ENCODE results near the gene CABP7. TPM values are rescaled to one million over a fixed set of nuclear protein-coding genes. Genes with fewer than 3 reads are reported as not detected.

The CABP7 gene
- polyA plus RNA-seq: 1 to 10 TPM in 2 of 4 donors, under 1 TPM in 2; 0.27 to 4.2 (median 1.4) TPM
- long read RNA-seq, donor 1, partial matches to known transcripts: 19 of 45 reads
- long read RNA-seq, donor 1, other reads (novel, unspliced or antisense): 24 of 45 reads
- long read RNA-seq, donor 2: 0 reads
- long read RNA-seq, donor 3: 0 reads
- long read RNA-seq, donor 4: 0 reads
- long read RNA-seq, donor 5: 0 reads
- long read RNA-seq, donor 6: 0 reads
- long read RNA-seq, donor 7: 0 reads
- long read RNA-seq, donor 8: 0 reads
- long read RNA-seq, donor 9: 0 reads
- long read RNA-seq, donor 10, partial matches to known transcripts: 0 of 1 reads
- long read RNA-seq, donor 10, other reads (novel, unspliced or antisense): 0 of 1 reads

DNA sequence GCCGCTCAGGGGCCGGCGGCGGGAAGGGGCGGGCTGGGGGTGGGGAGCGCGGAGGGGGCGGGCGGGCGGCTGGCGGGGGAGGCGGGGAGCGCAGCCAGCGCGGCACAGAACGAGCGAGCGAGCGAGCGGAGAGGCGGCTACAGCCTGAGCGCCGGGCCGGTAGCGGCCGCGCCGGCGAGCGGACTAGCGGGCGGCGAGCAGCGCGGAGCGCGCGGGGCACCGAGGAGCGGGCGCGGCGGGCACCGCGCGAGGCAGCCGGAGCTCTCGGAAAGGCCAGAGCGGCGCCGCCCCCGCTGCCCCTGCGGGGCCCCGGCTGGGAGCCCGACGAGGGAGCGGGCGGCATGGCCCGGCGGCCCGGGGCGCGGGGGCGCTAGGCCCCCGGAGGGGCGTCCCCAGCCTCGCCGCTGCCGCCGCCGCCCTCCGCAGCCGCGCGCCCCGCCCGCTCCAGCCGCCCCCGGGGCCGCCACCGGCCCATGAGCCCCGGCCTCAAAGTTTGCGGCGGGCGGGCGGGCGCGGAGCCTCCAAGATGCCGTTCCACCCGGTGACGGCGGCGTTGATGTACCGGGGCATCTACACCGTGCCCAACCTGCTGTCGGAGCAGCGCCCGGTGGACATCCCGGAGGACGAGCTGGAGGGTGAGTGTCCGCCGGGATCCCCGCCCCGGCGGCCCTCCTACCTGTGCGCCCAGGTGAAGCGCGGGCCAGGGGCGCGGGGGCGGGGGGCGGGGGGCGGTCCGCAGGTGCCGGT is at the start of gene CABP7:
Gene CABP7, plus strand, starts transcription at position 105 of the 747 bp plus-strand sequence. Its CDS starts 422 bp downstream, at position 527.
- Histone ChIP-seq H3K9me3 (ENCODE audit: control insufficient read depth in 2 of 2, insufficient read depth in 1 of 2, low read depth in 1 of 2, low read length in 1 of 2) (no peaks in the 10 kb centered on the region), H3K27ac (ENCODE audit: low read depth in 1 of 3, low read length in 2 of 3) (no peak within 1 kb of the TSS), H3K27me3 (ENCODE audit: control insufficient read depth in 3 of 3, insufficient read depth in 3 of 3, low read length in 3 of 3) (peaks cover 0 to 73% (median 21%) of the 10 kb centered on the region in 3 donors), H3K4me1 (ENCODE audit: control insufficient read depth in 3 of 3, insufficient read depth in 2 of 3, low read depth in 1 of 3, low read length in 2 of 3) (no peaks in the 10 kb centered on the region), H3K4me3 (ENCODE audit: low read depth in 1 of 3, low read length in 3 of 3) (peak within 1 kb of the TSS in 2 of 3 donors; percentile 13 to 15), H3K36me3 (ENCODE audit: control insufficient read depth in 3 of 3, insufficient read depth in 2 of 3, low read depth in 1 of 3, low read length in 3 of 3) (no peaks in the 10 kb centered on the region)
- DNase-seq (no peak), FAIRE-seq (no peak)
- WGBS, 3 donors: 1% methylated on average over 39 to 115 of the region's 115 CpGs

DNA sequence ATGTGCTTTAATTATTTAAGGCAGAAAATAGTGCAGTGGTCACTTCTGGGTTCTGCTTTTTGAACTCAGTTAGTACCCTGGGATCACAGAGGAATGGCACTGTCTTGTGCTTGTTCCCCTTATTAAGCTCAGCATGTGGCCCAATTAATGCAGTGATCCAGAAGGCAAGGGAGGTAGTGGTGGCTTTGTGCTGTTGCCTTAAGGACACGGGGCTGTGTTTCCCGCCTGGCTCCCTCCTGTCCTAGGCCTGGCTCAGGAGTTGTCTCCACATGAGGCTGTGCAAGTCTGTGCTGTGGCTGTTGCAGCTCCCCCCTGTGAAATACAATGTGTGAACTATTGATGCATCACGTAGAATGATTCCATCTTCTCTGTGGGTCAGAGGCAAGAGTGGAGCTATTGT is 49.2 kb upstream of the CABP7 start:
- no peak overlapping the region for H3K27ac ChIP-seq (ENCODE audit: low read depth in 1 of 3, low read length in 2 of 3)
- H3K36me3 ChIP-seq (ENCODE audit: control insufficient read depth in 3 of 3, insufficient read depth in 2 of 3, low read depth in 1 of 3, low read length in 3 of 3): peaks cover 24 to 76% (median 34%) of the 10 kb centered on the region in 3 donors
- H3K4me3 ChIP-seq (ENCODE audit: low read depth in 1 of 3, low read length in 3 of 3): no peak overlapping the region
- no peaks in the 10 kb centered on the region for H3K27me3 ChIP-seq (ENCODE audit: control insufficient read depth in 3 of 3, insufficient read depth in 3 of 3, low read length in 3 of 3)
- H3K9me3 ChIP-seq (ENCODE audit: control insufficient read depth in 2 of 2, insufficient read depth in 1 of 2, low read depth in 1 of 2, low read length in 1 of 2): no peaks in the 10 kb centered on the region
- 90 to 92% (median 92%) methylated on average over 3 of the region's 3 CpGs for WGBS, 3 donors
- FAIRE-seq (no peak), DNase-seq (no peak)
- no peaks in the 10 kb centered on the region for H3K4me1 ChIP-seq (ENCODE audit: control insufficient read depth in 3 of 3, insufficient read depth in 2 of 3, low read depth in 1 of 3, low read length in 2 of 3)

DNA sequence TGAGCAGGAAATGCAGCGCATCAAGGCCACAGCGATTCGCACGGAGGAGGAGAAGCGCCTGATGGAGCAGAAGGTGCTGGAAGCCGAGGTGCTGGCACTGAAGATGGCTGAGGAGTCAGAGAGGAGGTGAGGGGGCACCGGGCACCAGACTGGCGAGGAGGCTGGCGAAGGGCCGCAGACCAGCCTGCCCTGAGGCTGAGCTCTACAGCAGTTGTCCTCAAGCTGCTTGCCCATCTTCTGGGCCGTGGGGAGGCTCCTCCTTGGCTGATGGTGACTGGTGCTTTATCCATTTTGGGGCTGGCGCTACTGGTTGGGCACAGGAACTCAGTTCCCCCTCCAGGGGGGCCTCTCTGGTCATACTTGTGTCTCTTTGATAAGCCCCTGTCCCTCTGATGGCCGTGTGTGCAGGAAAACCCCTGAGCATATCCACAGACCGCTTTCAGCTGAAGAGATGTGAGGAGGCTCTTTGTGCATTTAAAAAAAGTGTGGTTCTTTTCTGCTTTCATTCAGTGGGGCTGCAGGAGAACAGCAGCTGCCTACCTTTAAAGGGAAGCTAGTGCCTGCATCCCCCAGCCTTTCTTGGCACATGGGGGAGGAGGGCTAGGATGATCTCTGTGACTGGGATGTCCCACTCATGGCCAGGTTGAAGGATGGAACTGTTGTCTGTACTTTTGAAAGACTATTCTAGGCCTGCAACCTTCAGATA is 46.3 kb upstream of the CABP7 start:
- H3K4me1 ChIP-seq (ENCODE audit: control insufficient read depth in 3 of 3, insufficient read depth in 2 of 3, low read depth in 1 of 3, low read length in 2 of 3): no peaks in the 10 kb centered on the region
- 90 to 97% (median 94%) methylated on average over 12 to 14 of the region's 14 CpGs for WGBS, 3 donors
- DNase-seq (no peak), FAIRE-seq (no peak)
- H3K9me3 ChIP-seq (ENCODE audit: control insufficient read depth in 2 of 2, insufficient read depth in 1 of 2, low read depth in 1 of 2, low read length in 1 of 2): no peaks in the 10 kb centered on the region
- H3K4me3 ChIP-seq (ENCODE audit: low read depth in 1 of 3, low read length in 3 of 3): no peak overlapping the region
- peaks cover 33 to 84% (median 33%) of the 10 kb centered on the region in 3 donors for H3K36me3 ChIP-seq (ENCODE audit: control insufficient read depth in 3 of 3, insufficient read depth in 2 of 3, low read depth in 1 of 3, low read length in 3 of 3)
- H3K27me3 ChIP-seq (ENCODE audit: control insufficient read depth in 3 of 3, insufficient read depth in 3 of 3, low read length in 3 of 3): no peaks in the 10 kb centered on the region
- no peak overlapping the region for H3K27ac ChIP-seq (ENCODE audit: low read depth in 1 of 3, low read length in 2 of 3)

DNA sequence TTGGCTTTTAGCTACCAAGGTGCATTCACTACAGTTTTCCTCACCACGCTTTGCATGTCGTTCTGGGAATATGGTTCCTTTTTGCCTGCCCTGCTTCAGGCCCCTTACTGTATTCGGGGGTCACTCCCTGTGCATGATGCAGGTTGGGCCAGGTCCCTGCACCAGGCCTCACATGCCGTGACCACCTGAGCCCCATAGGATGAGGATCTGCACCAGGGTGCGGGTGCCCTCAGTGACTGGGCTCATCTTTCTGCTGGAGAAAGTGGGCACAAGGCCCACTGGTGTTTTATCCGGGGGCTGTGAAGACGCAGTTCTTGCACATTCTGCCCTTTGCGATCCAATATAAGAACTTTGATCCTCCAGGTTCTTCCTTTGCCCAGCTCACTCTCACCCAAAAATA is 45.7 kb upstream of the CABP7 start:
- Histone ChIP-seq H3K27ac (ENCODE audit: low read depth in 1 of 3, low read length in 2 of 3) (no peak overlapping the region), H3K4me3 (ENCODE audit: low read depth in 1 of 3, low read length in 3 of 3) (no peak overlapping the region), H3K9me3 (ENCODE audit: control insufficient read depth in 2 of 2, insufficient read depth in 1 of 2, low read depth in 1 of 2, low read length in 1 of 2) (no peaks in the 10 kb centered on the region), H3K4me1 (ENCODE audit: control insufficient read depth in 3 of 3, insufficient read depth in 2 of 3, low read depth in 1 of 3, low read length in 2 of 3) (no peaks in the 10 kb centered on the region), H3K27me3 (ENCODE audit: control insufficient read depth in 3 of 3, insufficient read depth in 3 of 3, low read length in 3 of 3) (no peaks in the 10 kb centered on the region), H3K36me3 (ENCODE audit: control insufficient read depth in 3 of 3, insufficient read depth in 2 of 3, low read depth in 1 of 3, low read length in 3 of 3) (peaks cover 28 to 84% (median 31%) of the 10 kb centered on the region in 3 donors)
- WGBS, 3 donors: 95 to 98% (median 96%) methylated on average over 8 of the region's 8 CpGs
- no peak for FAIRE-seq
- DNase-seq: no peak

DNA sequence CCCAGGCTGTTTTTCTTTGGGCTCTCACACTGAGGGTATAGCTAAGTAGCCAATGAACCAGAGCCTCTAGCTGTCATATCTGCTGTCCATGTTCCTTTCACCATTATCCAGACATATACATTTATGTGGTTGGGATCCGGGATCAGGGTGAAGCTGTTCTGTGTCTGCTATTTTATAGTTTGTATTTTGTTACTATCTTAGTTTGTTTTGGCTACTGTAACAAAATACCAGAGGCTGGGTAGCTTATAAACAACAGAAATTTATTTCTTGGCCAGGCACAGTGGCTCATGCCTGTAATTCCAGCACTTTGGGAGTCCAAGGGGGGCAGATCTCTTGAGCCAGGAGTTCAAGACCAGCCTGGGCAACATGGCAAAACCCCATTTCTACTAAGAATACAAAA is 40.5 kb upstream of the CABP7 start:
- H3K9me3 ChIP-seq (ENCODE audit: control insufficient read depth in 2 of 2, insufficient read depth in 1 of 2, low read depth in 1 of 2, low read length in 1 of 2): no peaks in the 10 kb centered on the region
- no peak for FAIRE-seq
- no peak overlapping the region for H3K27ac ChIP-seq (ENCODE audit: low read depth in 1 of 3, low read length in 2 of 3)
- peaks cover 23 to 73% (median 30%) of the 10 kb centered on the region in 3 donors for H3K36me3 ChIP-seq (ENCODE audit: control insufficient read depth in 3 of 3, insufficient read depth in 2 of 3, low read depth in 1 of 3, low read length in 3 of 3)
- DNase-seq: no peak
- no peaks in the 10 kb centered on the region for H3K4me1 ChIP-seq (ENCODE audit: control insufficient read depth in 3 of 3, insufficient read depth in 2 of 3, low read depth in 1 of 3, low read length in 2 of 3)
- WGBS, 3 donors: 78 to 100% (median 91%) methylated on average over 1 of the region's 1 CpG
- no peaks in the 10 kb centered on the region for H3K27me3 ChIP-seq (ENCODE audit: control insufficient read depth in 3 of 3, insufficient read depth in 3 of 3, low read length in 3 of 3)
- no peak overlapping the region for H3K4me3 ChIP-seq (ENCODE audit: low read depth in 1 of 3, low read length in 3 of 3)

DNA sequence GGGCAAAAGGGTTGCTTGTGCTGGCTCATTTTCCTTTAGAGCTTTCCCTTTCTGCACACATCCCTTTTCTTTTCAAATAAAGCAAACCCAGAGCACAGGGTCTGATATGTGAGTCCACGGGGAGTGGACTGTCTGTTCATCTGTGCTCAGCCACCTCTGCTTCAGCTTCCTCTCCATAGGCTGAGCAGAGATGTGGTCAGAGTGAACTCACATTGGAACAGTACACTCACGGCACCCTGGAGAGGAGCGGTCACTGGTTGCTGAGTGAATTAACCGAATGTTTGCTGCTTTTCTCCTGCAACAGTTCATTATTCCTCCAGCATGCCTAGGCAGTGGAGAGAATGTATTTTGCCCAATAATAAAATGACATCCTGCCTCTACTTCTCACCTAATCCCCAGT is 36.3 kb upstream of the CABP7 start:
- Histone ChIP-seq H3K36me3 (ENCODE audit: control insufficient read depth in 3 of 3, insufficient read depth in 2 of 3, low read depth in 1 of 3, low read length in 3 of 3) (peaks cover 12 to 64% (median 14%) of the 10 kb centered on the region in 3 donors), H3K27ac (ENCODE audit: low read depth in 1 of 3, low read length in 2 of 3) (no peak overlapping the region), H3K4me1 (ENCODE audit: control insufficient read depth in 3 of 3, insufficient read depth in 2 of 3, low read depth in 1 of 3, low read length in 2 of 3) (no peaks in the 10 kb centered on the region), H3K4me3 (ENCODE audit: low read depth in 1 of 3, low read length in 3 of 3) (no peak overlapping the region), H3K27me3 (ENCODE audit: control insufficient read depth in 3 of 3, insufficient read depth in 3 of 3, low read length in 3 of 3) (no peaks in the 10 kb centered on the region), H3K9me3 (ENCODE audit: control insufficient read depth in 2 of 2, insufficient read depth in 1 of 2, low read depth in 1 of 2, low read length in 1 of 2) (no peaks in the 10 kb centered on the region)
- no peak for DNase-seq
- WGBS, 3 donors: 96 to 98% (median 96%) methylated on average over 4 of the region's 4 CpGs
- FAIRE-seq: no peak

DNA sequence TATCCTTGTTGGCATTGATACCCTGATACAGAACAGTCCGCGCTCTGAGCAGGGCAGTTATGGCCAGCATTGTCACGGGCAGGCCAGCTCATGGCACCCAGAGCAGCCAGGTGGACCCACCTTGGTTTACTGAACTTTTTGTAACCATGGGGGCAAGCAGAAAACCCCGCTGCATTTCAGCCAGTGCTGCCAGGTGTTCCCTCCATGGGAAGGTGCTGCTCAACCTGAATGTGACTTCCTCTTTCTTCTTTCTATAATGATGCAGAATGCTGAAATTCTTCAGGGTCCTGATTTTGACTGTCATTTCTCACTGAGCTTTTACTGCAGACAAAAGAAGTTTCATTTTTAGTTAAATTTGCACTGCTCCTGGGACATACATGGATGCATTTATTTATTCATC is 35.6 kb upstream of the CABP7 start:
- no peak overlapping the region for H3K27ac ChIP-seq (ENCODE audit: low read depth in 1 of 3, low read length in 2 of 3)
- no peak for DNase-seq
- no peaks in the 10 kb centered on the region for H3K27me3 ChIP-seq (ENCODE audit: control insufficient read depth in 3 of 3, insufficient read depth in 3 of 3, low read length in 3 of 3)
- FAIRE-seq: no peak
- peaks cover 9 to 60% (median 14%) of the 10 kb centered on the region in 3 donors for H3K36me3 ChIP-seq (ENCODE audit: control insufficient read depth in 3 of 3, insufficient read depth in 2 of 3, low read depth in 1 of 3, low read length in 3 of 3)
- no peak overlapping the region for H3K4me3 ChIP-seq (ENCODE audit: low read depth in 1 of 3, low read length in 3 of 3)
- no peaks in the 10 kb centered on the region for H3K4me1 ChIP-seq (ENCODE audit: control insufficient read depth in 3 of 3, insufficient read depth in 2 of 3, low read depth in 1 of 3, low read length in 2 of 3)
- 92 to 98% (median 95%) methylated on average over 4 of the region's 4 CpGs for WGBS, 3 donors
- no peaks in the 10 kb centered on the region for H3K9me3 ChIP-seq (ENCODE audit: control insufficient read depth in 2 of 2, insufficient read depth in 1 of 2, low read depth in 1 of 2, low read length in 1 of 2)

DNA sequence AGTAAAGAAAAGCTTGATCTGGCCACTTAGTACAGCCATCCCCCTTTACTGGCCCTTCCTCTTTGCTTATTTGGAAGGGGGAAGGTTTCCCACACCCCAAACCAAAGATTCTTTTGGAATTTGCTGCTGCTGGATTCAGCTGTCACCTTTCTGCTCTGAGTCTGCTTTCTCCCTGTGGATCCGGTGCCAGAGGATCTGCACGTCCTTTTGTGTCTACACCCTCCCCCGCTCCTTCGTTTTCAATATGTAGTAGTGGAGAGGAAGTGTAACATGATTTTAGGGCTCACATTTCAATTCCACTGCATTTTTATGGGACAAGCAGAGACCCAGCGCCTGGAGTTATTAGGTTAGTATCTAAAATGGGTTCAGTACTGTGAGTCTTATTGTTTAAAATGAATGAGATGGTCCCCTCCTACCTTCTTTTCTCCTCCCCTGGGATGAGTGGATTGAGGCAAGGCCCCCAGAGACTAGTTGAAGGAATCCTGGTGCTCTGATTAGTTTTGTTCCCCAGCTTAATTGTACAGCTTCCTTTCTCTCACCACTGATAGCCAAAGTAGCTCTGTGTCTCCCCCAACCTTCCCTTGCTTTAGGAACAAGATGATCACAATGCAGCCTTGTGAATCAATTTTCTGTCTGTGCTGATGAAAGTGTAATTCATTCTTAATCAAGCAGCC is 30.5 kb upstream of the CABP7 start:
- DNase-seq: no peak
- no peaks in the 10 kb centered on the region for H3K4me1 ChIP-seq (ENCODE audit: control insufficient read depth in 3 of 3, insufficient read depth in 2 of 3, low read depth in 1 of 3, low read length in 2 of 3)
- no peak overlapping the region for H3K27ac ChIP-seq (ENCODE audit: low read depth in 1 of 3, low read length in 2 of 3)
- 86 to 93% (median 92%) methylated on average over 5 of the region's 5 CpGs for WGBS, 3 donors
- H3K36me3 ChIP-seq (ENCODE audit: control insufficient read depth in 3 of 3, insufficient read depth in 2 of 3, low read depth in 1 of 3, low read length in 3 of 3): peaks cover 2 to 72% (median 3%) of the 10 kb centered on the region in 3 donors
- no peaks in the 10 kb centered on the region for H3K9me3 ChIP-seq (ENCODE audit: control insufficient read depth in 2 of 2, insufficient read depth in 1 of 2, low read depth in 1 of 2, low read length in 1 of 2)
- FAIRE-seq: no peak
- no peaks in the 10 kb centered on the region for H3K27me3 ChIP-seq (ENCODE audit: control insufficient read depth in 3 of 3, insufficient read depth in 3 of 3, low read length in 3 of 3)
- no peak overlapping the region for H3K4me3 ChIP-seq (ENCODE audit: low read depth in 1 of 3, low read length in 3 of 3)
